Activated CD4-positive, alpha-beta memory T cell treated with anti-CD3 and anti-CD28 coated beads, Interleukin-2, amount 10 ng/mL, durations not matched to agents 7 days and 5 days (primary cell): Measurements from ENCODE around the gene PSMF1. TPM values are rescaled to one million over a fixed set of nuclear protein-coding genes. Genes with fewer than 3 reads are reported as not detected.
A peak's percentile ranks its signal among the peaks of the same experiment; 100 is the strongest.

Experiments used
- CTCF ChIA-PET: fragments of 350-600 bp; sonication (Branson Sonifier 250); formaldehyde crosslinking; loops from one replicate; lab custom pipeline; 2021; ENCODE audit warnings: antibody characterized with exemption, inconsistent platforms; lab: Charles Lee
- POLR2A ChIA-PET: fragments of 350-600 bp; sonication (Branson Sonifier 250); formaldehyde crosslinking; loops from one replicate; lab custom pipeline; 2021; ENCODE audit warnings: antibody characterized with exemption; lab: Charles Lee
- DNase-seq: peaks from one replicate; pipeline ENCODE4 v3.0.0-alpha.2; 2020
- H3K27ac Mint-ChIP-seq: one replicate; pipeline ENCODE4 v1.8.0; 2021; ENCODE audit warnings: mild to moderate bottlenecking, mixed read lengths
- H3K27me3 Mint-ChIP-seq: one replicate; pipeline ENCODE4 v1.8.0; 2021; ENCODE audit warnings: mixed read lengths
- H3K36me3 Mint-ChIP-seq: one replicate; pipeline ENCODE4 v1.8.0; 2021; ENCODE audit warnings: low read depth, mixed read lengths
- H3K4me1 Mint-ChIP-seq: one replicate; pipeline ENCODE4 v1.8.0; 2021; ENCODE audit warnings: mixed read lengths
- H3K4me3 Mint-ChIP-seq: one replicate; pipeline ENCODE4 v1.8.0; 2021; ENCODE audit warnings: mild to moderate bottlenecking, mixed read lengths
- H3K9me3 Mint-ChIP-seq: one replicate; pipeline ENCODE4 v1.8.0; 2021; ENCODE audit warnings: mixed read lengths
- total RNA-seq, 2 experiments: library from RNA; stranded (reverse); gene quantifications; one replicate each; pipeline ENCODE4 v1.2.3, GENCODE V29; 2021

Gene PSMF1, protein sequence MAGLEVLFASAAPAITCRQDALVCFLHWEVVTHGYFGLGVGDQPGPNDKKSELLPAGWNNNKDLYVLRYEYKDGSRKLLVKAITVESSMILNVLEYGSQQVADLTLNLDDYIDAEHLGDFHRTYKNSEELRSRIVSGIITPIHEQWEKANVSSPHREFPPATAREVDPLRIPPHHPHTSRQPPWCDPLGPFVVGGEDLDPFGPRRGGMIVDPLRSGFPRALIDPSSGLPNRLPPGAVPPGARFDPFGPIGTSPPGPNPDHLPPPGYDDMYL
- total RNA-seq = 100 to 1,000 TPM; 145 TPM

- H3K4me1 Mint-ChIP-seq = peaks cover 60% of the 10 kb centered on the region
- peaks cover 46% of the 10 kb centered on the region for H3K36me3 Mint-ChIP-seq
- peak within 1 kb of the TSS; percentile 83 for H3K27ac Mint-ChIP-seq
- no peaks in the 10 kb centered on the region for H3K27me3 Mint-ChIP-seq
- peak; percentile 96 for DNase-seq
- ChIA-PET POLR2A (interaction anchor here (1.0 to 2.2 kb wide), 7 partner anchors 10 to 1534 kb away, joined by 3 to 8 read pairs (median 4); partner anchors contain the start of genes FAM110A, NOP56 and NSFL1C), CTCF (interaction anchor here (1.1 to 2.3 kb wide), 4 partner anchors 10 to 348 kb away, joined by 3 to 6 read pairs (median 6); partner anchors contain the start of gene NSFL1C)
- H3K9me3 Mint-ChIP-seq = no peaks in the 10 kb centered on the region
- peak within 1 kb of the TSS; percentile 92 for H3K4me3 Mint-ChIP-seq
Measured at GRCh38 chr20:1118336-1119127, at the start of gene PSMF1. Gene PSMF1, plus strand, starts transcription at chr20:1118602. Its CDS starts 172 bp downstream, at chr20:1118774.

DNA sequence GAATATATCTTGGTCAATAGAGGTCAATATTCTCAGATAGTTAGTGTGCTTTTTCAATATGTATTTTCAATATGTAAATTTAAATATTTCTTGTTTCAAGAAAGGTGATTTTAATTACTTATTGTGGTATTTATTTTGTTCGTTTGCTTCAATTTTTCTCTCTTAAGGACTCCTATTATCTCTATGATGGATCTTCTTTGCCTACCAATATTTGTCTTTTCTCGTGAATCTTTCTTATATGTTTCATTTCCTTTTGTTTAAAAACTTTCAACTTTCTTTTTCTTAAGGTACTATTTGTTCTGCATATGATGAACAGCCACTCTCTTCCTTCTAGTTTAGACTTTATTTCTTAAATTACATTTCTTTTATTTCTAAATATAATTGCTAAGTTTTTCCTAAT, 46.1 kb upstream of the PSMF1 start:
- no peaks in the 10 kb centered on the region for H3K9me3 Mint-ChIP-seq

DNA sequence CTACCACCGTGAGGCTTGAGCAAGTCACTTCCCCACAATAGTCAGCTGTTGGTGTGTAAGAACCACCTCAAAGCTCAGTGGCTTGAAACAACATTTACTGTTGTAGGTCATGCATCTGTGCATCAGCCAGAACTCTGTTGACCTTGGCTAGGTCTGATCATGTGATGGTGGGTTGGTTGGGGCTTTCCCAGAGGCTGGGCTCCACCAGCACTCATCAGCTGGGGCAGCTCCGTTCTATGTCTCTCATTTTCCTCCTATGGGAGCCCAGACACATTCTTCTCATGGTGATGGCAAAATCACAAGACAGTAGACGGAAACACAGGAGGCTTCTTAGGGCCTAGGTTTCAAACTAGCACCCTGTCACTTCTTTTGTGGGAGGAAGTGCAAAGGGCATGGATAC, 42.8 kb upstream of the PSMF1 start:
- H3K27me3 Mint-ChIP-seq = no peaks in the 10 kb centered on the region
- H3K4me1 Mint-ChIP-seq = no peaks in the 10 kb centered on the region
- no peak overlapping the region for H3K4me3 Mint-ChIP-seq
- H3K27ac Mint-ChIP-seq = no peak overlapping the region
- no peaks in the 10 kb centered on the region for H3K9me3 Mint-ChIP-seq
- ChIA-PET CTCF (no interaction called here), POLR2A (no interaction called here)
- H3K36me3 Mint-ChIP-seq = no peaks in the 10 kb centered on the region
- DNase-seq = no peak

More for the DNA sequence above, 46.1 kb upstream of the PSMF1 start:
- H3K4me1 Mint-ChIP-seq = no peaks in the 10 kb centered on the region
- CTCF ChIA-PET = no interaction called here
- H3K36me3 Mint-ChIP-seq = no peaks in the 10 kb centered on the region
- H3K27ac Mint-ChIP-seq = no peak overlapping the region
- H3K4me3 Mint-ChIP-seq = no peak overlapping the region
- DNase-seq = no peak
- POLR2A ChIA-PET = no interaction called here
- H3K27me3 Mint-ChIP-seq = peaks cover 9% of the 10 kb centered on the region

DNA sequence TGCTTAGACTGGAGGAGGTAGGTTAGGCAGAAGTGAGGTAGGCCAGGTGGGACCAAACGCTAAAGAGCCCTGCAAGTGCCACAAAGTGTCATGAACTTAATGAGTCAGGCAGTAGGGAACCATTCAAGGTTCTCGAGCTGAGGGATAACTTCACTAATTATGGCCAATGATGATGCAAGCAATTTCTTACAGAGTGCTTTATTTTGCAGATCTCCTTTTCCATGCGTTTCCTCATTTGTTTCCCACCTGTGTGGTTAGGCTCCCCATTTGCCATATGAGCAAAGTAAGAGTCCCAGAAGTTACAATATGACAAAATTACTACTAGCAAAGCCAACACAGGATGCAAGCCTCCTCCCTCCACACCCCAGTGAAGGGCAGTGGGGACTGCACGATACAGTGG, 36.5 kb upstream of the PSMF1 start:
- H3K4me1 Mint-ChIP-seq = no peaks in the 10 kb centered on the region
- H3K27me3 Mint-ChIP-seq = no peaks in the 10 kb centered on the region
- H3K4me3 Mint-ChIP-seq = no peak overlapping the region
- peaks cover 6% of the 10 kb centered on the region for H3K36me3 Mint-ChIP-seq
- ChIA-PET CTCF (no interaction called here), POLR2A (no interaction called here)
- peaks cover 17% of the 10 kb centered on the region for H3K9me3 Mint-ChIP-seq
- H3K27ac Mint-ChIP-seq = no peak overlapping the region
- no peak for DNase-seq

DNA sequence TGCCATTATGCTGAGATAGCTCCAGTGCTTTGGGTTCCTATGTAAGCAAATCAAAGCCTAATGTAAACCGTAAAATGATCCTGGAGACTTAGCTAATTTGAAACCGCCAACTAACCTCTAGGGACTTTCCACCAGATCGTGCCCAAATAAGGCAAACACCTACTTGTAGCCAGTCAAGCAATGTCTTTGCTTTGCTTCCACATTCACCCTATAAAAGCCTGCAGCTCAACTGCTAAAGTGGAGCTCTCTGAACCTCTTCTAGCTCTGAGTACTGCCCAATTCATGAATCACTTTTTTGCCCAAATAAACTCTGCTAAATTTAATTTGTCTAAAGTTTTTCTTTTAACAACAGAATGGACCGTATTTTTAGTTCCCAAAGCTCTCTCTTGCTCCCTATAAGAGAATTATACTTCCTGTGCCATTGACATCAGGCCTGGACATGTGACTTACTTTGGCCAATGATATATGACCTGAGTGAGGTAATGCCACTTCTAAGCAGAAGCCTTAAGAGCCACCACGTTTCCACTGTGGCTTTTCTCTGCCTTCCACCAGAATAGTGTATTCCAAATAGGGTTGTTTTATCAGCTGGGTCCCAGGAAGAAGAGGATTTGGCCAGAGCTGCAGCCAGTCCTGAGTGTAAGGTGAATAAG, 34.8 kb upstream of the PSMF1 start:
- ChIA-PET CTCF (no interaction called here), POLR2A (no interaction called here)
- Mint-ChIP-seq H3K4me1 (peaks cover 9% of the 10 kb centered on the region), H3K27me3 (no peaks in the 10 kb centered on the region), H3K36me3 (peaks cover 6% of the 10 kb centered on the region), H3K9me3 (peaks cover 18% of the 10 kb centered on the region), H3K4me3 (no peak overlapping the region), H3K27ac (no peak overlapping the region)
- DNase-seq = no peak

DNA sequence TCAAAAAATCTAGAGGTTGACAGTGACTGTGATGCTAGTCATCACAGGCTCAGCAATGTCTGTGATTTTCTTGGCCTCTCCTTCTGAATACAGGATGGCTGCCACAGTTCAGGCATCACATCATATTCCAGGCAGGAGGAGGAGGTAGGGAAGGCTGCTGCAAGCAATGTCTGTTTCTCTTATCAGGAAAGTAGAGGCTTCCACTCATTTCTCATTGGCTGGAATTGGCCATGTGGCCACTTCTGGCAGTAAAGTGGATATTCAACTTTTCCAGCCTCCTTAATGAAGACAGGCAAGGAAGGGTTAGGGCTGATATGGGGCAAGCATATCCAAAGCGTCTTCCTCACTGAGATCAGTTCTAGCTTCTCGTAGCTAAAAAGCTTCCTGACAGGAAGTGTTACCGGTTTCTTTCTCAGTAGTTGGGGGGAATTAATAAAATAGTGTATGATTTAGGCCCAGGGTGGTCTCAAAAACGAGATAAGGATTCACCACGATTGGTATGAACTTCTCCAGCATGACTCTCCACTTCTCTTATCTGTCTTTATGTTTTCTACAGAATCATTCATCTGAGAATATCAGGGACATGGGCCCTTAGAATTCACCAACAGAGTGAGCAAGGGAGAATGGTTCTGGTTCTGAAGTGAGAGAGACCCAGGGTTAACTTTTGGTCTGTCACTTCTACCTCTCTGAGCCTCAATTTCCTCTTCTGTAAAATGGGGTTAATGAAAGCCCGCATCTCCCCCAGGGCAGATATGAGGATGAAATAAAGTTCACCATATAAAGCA, 32.7 kb upstream of the PSMF1 start:
- H3K4me1 Mint-ChIP-seq = peaks cover 9% of the 10 kb centered on the region
- H3K4me3 Mint-ChIP-seq = no peak overlapping the region
- POLR2A ChIA-PET = no interaction called here
- no peaks in the 10 kb centered on the region for H3K27me3 Mint-ChIP-seq
- no peak overlapping the region for H3K27ac Mint-ChIP-seq
- peaks cover 34% of the 10 kb centered on the region for H3K9me3 Mint-ChIP-seq
- DNase-seq = no peak
- H3K36me3 Mint-ChIP-seq = peaks cover 15% of the 10 kb centered on the region
- CTCF ChIA-PET = no interaction called here

GRCh38 chr20:1086277-1087213, 31.9 kb upstream of the PSMF1 start:
- Mint-ChIP-seq H3K27ac (no peak overlapping the region), H3K27me3 (no peaks in the 10 kb centered on the region), H3K9me3 (peaks cover 40% of the 10 kb centered on the region), H3K4me1 (peaks cover 9% of the 10 kb centered on the region), H3K4me3 (no peak overlapping the region), H3K36me3 (peaks cover 19% of the 10 kb centered on the region)
- ChIA-PET CTCF (interaction anchor here (1.0 kb wide), 1 partner anchor 268 kb away, joined by 3 read pairs; no protein-coding TSS in a partner anchor), POLR2A (no interaction called here)
- no peak for DNase-seq

- Mint-ChIP-seq H3K36me3 (peaks cover 21% of the 10 kb centered on the region), H3K4me3 (no peak overlapping the region), H3K9me3 (peaks cover 42% of the 10 kb centered on the region), H3K27ac (no peak overlapping the region), H3K27me3 (no peaks in the 10 kb centered on the region), H3K4me1 (peaks cover 9% of the 10 kb centered on the region)
- no peak for DNase-seq
- CTCF ChIA-PET = interaction anchor here (1.0 kb wide), 1 partner anchor 269 kb away, joined by 3 read pairs; no protein-coding TSS in a partner anchor
- POLR2A ChIA-PET = no interaction called here
Measured at GRCh38 chr20:1087311-1087905, 31.0 kb upstream of the PSMF1 start.

- Mint-ChIP-seq H3K4me1 (no peaks in the 10 kb centered on the region), H3K4me3 (no peak overlapping the region), H3K36me3 (peaks cover 8% of the 10 kb centered on the region), H3K9me3 (peaks cover 21% of the 10 kb centered on the region), H3K27ac (no peak overlapping the region), H3K27me3 (no peaks in the 10 kb centered on the region)
- ChIA-PET POLR2A (no interaction called here), CTCF (no interaction called here)
- DNase-seq = no peak
Measured at GRCh38 chr20:1094751-1095150, 23.7 kb upstream of the PSMF1 start.

DNA sequence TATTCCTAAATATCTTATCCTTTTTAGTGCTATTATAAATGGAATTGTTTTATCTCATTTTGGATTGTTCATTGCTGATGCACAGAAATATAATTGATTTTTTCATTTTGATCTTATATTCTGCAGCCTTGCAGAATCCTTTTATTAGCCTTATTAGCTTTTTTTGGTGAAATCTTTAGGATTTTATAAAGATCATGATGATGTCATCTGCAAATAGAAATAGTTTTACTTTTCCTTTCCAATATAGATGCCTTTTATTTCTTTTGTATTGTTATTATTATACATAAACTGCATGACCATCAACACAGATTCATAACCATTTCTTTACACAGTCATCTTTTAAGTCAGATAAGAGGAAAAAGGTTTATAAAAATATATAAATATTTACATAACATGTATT, 16.9 kb upstream of the PSMF1 start:
- no peaks in the 10 kb centered on the region for H3K36me3 Mint-ChIP-seq
- H3K27ac Mint-ChIP-seq = no peak overlapping the region
- H3K4me1 Mint-ChIP-seq = no peaks in the 10 kb centered on the region
- peaks cover 2% of the 10 kb centered on the region for H3K9me3 Mint-ChIP-seq
- DNase-seq = no peak
- POLR2A ChIA-PET = no interaction called here
- H3K27me3 Mint-ChIP-seq = peaks cover 2% of the 10 kb centered on the region
- CTCF ChIA-PET = no interaction called here
- no peak overlapping the region for H3K4me3 Mint-ChIP-seq

DNA sequence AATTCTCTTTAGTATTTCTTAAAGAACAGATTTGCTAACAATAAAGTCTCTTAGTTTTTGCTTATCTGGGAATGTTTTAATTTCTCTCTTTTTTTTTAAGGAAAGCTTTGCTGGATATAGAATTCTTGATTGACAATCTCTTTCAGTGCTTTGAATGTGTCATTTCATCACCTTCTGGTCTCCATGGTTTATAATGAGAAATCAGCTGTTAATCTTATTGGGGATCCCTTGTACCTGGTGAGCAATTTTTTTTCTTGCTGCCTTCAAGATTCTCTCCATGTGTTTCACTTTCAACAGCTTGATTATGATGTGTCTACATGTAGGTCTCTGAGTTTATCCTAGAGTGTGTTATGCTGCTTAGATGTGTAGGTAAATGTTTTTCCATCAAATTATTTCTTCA, 16.4 kb upstream of the PSMF1 start:
- ChIA-PET POLR2A (no interaction called here), CTCF (no interaction called here)
- peaks cover 2% of the 10 kb centered on the region for H3K27me3 Mint-ChIP-seq
- H3K27ac Mint-ChIP-seq = no peak overlapping the region
- no peak for DNase-seq
- H3K36me3 Mint-ChIP-seq = no peaks in the 10 kb centered on the region
- no peaks in the 10 kb centered on the region for H3K4me1 Mint-ChIP-seq
- H3K9me3 Mint-ChIP-seq = peaks cover 2% of the 10 kb centered on the region
- H3K4me3 Mint-ChIP-seq = no peak overlapping the region
